NCI-H526 treated with DMSO at 0.1 percent for 48 hours (cell line): Measurements from ENCODE around the gene ISCU.
"Not testable (repeated sequence)": the region's sequence is repeated elsewhere in the genome, so short reads cannot be mapped to it uniquely, and the experiment has no call there.

Experiments used
- DNase-seq: peaks from one replicate; lab custom pipeline; 2025; lab: John Stamatoyannopoulos, UW

ISCU gene

DNA sequence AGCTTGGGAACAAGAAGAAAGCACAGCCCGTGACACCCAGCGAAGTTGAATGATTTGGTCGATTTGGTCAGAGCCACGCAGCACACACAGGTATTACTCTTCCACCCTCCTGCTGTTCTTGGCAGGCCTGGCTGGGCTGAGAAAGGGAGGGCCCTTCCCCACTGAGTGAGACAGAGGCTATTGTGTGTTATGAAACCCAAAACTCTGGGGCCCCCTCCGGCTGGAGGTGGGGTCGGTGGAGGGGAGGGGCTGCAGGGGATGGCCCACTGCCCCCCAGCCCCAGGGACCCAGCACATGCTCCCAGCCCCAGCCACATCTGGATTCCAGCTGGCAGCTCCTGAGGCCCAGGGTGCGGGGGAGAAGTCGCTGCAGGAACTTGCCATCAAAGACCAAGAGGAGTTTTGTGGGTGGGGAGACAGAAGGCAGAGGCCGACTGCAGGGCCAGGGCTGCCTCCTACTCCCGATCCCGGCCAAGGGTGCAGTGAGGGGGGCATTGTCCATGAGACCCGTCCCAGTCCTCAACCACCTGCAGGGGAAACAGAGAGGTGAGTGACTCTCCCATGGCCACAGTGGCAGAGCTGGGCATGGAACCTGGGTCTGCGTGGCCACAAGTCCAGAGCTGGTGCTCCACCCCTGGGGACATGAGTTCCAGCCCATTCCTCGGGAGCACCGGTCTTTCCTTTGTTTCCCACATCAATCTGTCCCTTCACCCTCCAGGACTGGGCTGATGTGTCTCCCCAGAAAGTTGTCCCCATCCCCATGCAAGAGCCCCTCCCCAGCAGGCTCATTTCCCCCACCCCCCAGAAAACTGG lies 26.8 kb downstream of the ISCU start:
- DNase-seq: no peak

DNA sequence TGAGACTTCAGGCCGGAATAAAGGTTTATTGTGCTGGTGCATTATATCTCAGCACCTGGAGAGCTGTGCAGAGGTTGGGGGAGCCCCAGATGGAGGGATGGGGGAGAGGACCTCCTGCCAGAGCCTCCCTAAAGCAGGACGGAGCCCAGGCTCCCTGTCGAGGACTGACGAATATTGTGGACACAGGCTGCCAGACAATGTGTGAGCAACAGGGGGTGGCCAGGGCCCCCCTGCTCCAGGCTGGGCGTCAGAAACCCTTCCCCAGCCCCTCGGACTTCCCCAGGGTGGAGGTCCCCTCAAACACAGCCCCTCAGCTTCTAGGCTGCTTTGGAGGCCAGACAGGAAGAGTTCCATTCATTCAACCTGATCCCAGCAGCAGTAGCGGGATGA lies 27.4 kb downstream of the ISCU start:
- no peak for DNase-seq

DNA sequence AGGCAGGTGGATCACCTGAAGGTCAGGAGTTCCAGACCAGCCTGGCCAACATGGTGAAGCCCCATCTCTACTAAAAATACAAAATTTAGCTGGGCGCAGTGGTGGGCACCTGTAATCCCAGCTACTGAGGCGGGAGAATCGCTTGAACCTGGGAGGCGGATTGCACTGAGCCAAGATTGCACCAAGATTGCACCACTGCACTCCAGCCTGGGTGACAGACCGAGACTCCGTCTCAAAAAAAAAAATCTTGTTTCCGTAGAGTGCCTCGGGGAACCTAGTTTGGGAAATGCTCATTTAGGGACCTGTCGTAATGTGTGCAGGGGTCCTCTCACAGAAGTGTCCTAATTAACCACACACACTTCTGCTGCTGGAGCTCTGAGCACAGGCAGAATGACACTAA lies 28.1 kb downstream of the ISCU start:
- DNase-seq: not testable (repeated sequence)

DNA sequence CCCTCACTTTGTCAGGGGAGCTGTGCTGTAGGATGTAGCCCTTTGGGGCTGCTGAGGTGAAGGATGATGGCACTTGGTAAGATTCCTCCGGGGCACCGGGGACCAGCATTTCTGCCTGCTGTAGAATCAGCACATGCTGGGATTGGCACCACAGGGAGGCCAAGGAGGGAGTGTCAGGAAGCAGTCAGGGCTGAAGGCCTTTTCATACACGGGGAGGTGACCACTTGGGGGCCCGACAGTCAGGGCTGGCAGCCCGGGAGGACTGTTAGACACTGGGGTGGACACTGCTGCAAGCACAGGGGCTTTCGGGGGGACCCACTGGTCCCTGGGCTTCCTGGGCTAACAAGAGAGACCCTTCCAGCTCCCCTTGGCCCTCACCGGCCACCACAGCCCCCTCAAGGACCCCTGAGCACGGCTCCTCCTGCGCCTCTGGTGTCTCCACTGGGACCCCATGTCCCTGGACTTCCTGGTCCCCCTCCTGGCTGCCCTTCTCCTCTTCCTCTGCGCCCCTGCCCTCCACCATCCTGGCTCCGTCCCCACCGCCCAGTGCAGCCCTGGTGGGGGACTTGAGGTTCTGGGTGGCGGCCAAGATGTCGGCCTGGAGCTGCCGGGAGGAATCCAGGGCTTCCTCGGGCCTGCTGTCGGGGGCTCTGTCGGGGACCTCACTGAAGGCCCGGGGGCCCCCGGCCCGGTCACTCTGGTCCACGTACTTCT lies 29.0 kb downstream of the ISCU start:
- no peak for DNase-seq

DNA sequence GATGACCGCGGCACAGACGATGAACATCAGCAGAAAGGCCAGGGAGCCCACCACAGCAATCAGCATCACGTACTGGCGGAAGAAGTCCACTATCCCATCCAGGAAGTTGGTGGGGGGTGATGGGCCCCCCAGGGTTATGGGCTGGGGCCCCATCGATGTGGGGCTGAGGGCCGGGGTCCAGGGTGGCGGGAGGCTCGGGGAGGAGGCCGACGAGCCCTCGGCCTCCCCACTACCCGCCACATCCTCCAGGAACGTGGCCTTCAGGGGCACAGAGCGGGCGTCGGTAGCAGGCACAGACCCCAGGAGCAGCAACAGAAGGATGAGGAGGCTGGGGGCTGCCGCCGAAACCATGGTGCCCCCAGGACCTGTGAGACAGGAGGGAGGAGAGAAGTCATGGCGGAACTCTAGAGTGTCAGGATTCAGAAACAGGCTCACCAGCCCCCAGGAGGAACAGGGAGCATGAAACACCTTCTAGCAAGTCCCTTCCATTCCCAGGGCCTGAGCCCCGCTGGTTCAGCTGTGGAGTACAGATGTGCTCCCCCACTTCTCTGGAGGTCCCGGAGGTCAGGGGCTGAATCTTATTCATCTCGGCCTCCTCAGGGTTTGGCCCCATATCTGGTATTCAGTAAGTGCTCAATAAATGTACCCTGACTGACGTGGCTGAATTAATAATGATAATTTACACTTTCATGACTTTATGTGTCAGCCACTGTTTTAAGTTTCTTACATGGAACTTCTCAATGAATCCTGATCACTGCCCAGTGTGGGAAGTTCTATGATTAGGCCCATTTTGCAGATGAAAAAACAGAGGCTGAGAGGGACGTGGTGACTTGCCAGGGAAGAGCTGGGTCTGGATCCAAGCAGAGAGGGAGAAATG lies 29.9 kb downstream of the ISCU start:
- no peak for DNase-seq

DNA sequence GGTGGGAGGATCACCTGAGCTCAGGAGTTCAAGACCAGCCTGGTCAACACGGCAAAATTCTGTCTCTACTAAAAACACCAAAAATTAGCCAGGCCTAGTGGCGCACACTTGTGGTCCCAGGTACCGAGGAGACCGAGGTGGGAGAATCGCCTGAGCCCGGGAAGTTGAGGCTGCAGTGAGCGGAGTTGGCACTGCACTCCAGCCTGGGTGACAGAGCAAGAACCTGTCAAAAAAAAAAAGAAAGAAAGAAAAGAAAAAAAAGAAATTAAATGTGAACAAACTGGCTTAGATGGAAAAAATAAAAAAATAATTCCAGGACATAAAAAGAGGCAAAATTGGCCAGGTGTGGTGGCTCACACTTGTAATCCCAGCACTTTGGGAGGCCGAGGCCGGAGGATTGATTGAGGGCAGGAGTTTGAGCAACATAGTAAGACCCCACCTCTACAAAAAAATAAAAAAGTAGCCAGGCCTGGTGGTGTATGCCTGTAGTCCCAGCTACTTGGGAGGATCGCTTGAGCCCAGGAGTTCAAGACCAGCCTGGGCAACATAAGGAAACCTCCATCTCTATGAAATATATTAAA lies 32.0 kb downstream of the ISCU start:
- no peak for DNase-seq

DNA sequence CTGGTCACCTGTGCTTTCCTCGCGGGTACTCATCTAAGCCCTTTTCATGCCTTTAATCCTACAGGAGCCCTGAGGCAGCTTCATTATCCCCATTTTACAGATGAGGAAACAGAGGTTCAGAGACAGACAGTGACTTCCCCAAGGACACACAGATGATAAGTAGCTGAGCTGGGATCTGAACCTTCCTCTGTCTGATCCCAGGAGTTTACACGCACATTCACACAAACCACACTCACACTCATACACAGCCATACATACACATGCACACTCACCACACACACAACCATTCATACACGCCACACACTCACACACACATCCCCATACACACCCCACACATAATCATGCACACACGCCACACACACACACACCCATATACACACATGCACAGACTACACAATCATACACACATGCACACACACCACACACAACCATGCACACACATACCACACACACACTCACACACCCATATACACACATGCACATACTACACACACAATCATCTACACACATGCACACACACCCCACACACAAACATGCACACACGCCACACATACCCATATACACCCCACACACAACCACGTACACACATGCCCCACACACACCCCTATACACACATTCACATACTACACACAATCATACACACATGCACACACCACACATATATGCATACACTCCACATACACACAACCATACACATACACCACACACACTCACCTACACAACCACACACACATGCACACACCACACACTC lies 32.7 kb downstream of the ISCU start:
- DNase-seq: no peak

DNA sequence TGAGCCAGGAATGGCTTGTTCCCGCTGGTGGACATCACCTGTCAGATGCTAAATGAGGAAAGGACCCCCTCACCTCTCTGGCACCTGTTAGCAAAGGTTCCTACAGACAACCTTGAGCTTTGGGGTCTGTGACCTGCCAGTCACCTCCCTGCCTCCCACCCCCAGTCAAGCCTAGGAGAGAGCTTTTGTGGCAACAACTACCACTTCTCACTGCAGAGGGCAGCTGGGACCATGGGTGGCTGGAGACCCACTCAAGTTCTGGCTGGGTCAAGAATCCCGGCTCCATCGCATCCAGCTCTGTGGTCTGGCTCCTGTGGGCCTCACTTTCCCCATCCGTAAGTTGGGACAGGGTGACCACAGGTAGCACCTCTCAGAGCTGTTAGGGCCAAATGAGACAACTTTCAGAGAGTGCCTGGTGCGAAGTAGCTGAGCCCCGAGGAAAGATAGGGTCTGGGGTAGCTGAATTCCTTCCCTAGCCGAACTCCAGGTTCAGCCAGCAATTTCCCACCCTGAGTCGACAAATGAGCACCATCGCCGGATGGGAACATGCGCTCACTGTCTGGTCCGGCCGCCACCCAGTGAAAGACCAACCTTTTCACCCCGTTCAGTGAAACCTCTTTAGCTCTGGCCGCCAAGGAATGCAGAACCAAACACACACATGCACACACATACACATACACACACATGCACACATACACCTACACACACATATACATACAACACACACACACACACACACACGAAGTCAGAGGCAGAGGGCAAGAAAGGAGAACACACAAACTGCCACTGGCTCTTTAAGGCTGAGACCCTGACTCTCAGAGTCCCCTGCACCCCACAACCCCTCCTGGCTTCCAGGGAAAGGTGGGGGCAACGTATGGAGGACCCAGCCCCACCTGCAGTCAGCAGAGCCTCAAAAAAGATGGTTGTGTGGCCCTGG lies 33.6 kb downstream of the ISCU start:
- no peak for DNase-seq

DNA sequence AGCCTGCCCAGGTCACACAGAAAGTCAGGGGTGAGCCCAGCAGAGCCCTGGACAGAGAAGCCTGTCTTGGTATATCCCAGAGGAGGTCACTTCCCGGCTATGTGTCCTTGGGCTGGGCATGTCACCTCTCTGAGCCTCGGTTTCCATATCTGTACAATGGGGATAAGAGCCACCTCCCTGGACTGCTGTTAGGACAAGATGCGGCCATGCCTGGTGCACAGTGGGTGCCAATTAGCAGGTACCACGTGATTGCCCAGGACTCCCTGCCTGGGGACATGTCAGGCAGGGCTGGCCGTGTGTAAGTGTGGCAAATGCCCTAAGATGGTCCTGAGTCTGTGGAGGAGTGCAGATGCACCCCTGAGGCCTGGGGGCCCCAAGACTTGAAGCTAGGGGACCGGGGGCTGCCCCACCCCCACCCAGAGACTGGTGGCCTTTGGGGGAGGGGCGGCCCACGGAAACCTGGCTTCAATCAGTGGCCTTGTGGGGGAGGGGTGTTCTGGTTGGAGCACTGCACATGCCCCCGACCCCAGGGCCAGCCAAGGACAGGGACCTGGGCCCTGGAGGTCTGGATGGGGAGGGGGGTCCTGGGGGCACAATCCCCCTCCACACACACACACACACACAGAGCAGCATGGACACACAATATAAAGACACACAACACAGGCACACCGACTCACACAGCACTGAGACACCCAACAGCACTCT lies 34.6 kb downstream of the ISCU start:
- no peak for DNase-seq

DNA sequence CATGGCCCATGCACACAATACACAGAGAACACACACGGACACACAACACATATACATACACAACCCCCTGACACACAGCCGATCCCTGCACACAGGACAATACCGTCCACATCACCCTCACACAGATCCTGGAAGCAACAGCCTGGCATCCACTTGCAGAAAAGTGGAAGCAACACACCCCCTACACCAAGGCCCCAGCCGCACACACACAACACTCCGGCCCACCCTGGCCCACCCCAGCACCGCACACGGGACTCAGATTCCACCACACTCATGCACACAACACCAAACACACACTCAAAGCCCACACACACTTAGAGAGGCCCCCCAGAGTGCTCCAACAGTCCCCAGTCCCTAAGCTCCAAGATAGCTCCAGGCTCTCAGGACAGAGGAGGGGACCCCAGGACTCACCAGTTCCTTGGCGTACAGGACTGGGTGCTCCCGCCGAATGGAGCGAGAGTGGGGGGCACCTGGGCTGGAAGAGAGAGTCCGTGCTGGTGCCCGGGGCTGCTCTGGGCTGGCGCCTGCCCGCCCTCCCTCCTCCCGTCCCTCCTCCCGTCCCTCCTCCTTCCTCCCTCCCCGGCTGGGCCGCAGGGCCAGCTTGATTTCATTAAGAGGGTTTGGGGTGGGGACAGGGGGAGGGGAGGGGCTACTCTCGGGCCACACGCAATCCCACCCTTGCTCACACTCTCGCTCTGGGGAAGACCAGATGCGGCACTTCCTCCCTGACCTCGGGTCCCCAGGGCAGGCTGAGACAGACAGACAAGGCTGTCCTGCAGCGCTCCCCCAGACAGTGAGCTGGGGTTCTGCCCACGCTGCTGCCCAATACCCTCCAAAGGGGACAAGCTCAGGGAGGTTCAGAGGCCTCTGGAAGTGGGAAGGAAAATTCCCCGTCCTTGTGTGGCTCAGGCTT lies 35.4 kb downstream of the ISCU start, which contains the start of gene TMEM119:
Gene TMEM119, minus strand, starts transcription at position 526 of the 913 bp plus-strand sequence. CDS start 5,701 bp downstream, outside the sequence.
- no peak for DNase-seq

DNA sequence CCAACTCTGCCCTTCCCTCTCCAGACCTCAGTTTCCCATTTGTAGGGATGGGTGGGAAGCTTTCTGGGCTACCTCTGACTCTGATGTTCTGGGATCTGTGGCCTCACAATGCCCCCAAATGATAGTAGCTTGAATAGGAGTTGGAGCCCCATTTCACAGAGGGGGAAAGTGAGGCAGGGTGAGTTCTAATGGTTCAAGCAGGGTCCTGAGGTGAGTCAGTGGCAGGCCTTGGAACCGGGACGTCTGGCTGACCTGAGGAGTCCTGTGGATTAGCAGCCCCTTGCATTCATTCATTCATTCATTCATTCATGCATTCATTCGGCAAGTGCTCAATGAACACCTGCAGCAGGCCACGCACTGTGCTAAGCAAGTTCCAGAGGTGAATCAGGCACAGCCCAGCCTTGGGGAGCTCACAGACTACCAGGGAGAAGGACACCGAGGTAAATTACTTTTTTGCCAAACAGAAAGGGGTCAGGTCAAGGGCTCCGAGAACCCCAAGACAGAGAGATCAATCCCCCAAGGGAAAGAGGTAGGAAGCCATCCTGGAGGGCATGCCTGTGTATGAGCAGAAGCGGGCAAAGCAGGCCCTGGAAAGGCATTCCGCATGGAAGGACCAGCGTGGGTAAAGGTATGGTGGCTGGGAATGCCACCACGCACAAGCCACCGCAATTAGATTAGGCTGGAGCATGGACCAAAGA lies 36.3 kb downstream of the ISCU start:
- DNase-seq: no peak

DNA sequence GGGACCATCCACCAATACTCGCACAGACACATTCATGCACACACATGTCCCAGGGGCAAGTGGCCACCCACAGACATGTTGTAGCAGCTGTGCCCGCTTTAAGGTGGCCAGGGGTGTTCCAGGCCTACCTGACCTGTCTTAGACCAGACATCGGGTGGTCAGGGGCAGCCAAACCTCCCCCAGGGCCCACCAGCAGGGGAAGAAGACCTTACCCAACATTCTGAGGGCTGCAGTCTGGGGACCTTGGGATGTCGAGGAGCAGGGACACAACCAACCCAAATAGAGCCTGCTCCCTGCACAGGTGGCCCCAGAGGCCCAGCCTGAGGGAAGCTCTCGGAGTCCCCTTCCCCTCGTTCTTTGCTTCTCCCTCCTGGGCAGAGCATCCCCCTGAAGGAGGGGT lies 37.1 kb downstream of the ISCU start:
- DNase-seq: no peak

DNA sequence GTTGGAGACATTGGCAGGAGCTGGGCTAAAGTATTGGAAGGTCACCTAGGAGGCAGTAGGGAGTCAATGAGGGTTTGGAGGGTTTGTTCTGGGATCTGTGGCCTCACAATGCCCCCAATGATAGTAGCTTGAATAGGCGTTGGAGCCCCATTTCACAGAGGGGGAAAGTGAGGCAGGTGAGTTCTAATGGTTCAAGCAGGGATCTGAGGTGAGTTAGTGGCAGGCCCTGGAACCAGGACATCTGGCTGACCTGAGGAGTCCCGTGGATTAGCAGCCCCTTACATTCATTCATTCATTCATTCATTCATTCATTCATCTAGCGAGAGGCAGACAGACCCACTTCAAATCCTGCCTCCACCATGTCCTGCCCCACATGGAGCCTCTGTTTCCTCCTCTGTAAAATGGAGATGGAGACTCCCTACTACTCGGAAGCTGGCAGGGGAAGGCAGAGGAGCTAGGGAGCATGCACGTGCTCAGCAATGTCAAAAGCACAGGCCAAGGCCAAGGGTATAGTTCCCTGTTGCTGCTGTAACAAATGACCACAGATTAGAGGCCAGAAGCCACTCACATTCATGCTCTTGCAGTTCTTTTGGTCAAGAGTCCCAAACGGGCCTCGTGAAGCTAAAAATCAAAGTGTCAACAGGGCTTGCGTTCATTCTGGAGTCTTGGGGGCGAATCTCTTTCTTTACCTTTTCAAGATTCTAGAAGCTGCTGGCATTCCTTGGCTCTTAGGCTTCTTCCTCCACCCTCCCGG lies 37.7 kb downstream of the ISCU start:
- DNase-seq: no peak

DNA sequence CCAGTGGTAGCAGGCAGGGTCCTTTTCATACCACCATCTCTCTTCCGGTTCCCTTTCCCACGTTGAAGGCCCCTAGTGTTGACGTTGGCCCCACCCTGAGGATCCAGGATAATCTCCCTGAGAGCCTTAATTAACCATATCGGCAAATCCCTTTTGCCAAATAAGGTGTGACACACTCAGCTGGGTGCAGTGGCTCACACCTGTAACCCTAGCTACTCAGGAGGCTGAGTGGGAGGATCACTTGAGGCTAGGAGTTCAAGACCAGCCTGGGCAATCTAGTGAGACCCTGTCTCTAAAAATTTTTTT lies 38.3 kb downstream of the ISCU start:
- DNase-seq: no peak

DNA sequence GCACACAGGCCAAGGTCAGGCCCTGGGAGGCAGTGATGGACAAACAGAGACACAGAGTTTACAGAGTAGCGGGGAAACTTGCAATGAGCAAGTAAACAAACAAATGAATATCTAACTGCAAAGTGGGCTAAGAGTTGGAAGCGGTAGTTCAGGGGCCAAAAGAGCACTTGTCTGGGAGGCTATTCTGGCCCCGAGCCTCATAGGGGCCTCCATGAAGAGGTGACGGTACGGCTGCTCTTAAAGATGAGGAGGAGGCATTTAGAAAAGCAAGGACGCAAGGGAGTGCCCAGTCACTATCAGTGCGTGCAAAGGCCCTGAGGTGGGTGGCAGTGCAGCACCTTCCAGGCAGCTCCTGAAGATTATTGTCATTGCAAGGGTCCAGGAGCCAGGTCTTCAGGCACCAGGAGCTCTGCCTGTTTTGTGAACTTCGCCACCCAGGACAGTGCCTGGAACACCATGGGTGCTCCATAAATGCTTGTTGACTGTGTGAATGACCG lies 39.9 kb downstream of the ISCU start:
- DNase-seq: no peak

DNA sequence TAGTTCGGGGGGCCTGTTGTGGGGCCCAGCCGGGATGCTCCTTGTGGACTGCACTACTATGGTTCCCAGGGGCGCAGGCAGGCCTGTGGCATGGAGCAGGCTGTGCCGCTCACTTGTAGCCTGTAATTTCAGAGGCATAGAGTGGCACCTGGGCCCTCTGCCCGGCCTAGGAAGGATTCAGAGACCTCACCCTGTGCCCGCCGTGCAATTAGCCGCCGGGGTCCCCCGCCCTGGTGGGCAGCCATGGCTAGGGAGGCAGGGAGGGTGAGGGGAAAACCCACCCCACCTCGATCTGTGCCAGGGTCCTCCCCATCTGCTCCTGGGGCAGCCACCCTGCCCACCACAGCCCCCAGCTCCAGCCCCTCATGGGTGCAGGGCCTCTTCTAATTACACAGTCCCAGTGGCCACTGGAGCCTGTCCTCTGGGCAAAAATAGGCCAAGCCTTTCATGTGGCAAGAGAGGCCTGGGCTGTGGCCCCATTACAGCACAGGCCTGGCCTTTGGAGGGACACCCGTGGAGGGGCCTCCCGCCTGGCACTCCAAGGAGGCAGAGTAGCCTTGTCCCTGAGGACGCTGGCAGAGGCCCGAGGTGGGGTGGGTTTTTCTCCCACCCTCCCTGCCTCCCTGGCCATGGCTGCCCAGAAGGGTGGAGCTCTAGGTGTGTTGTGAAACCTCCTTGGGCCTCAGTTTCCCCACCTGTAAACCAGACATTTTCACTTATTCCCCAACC lies 40.7 kb downstream of the ISCU start:
- DNase-seq: no peak
